CD1c-positive myeloid dendritic cell (primary cell): ENCODE data around the gene ZNF550.

Experiments used
- DNase-seq: peaks from one replicate; pipeline ENCODE4 v3.0.0-alpha.2; 2016; ENCODE audit errors: extremely low spot score

The ZNF550 gene

GRCh38 chr19:57559404-57560025 is at the start of gene ZNF550:
TSS of gene ZNF550 (minus strand) at chr19:57559863. CDS start at chr19:57559682, 181 bp downstream.
- DNase-seq, result peak; percentile 88

- DNase-seq, result no peak
Measured at GRCh38 chr19:57606931-57607330, 47.3 kb upstream of the ZNF550 start.

GRCh38 chr19:57599761-57600383 is 40.2 kb upstream of the ZNF550 start, which contains the start of gene ZNF530:
TSS of gene ZNF530 (plus strand) at chr19:57599885. CDS start at chr19:57604346, 4,461 bp downstream.
- DNase-seq, result peak; percentile 95

- DNase-seq, result no peak
Measured at GRCh38 chr19:57599377-57599760, 39.7 kb upstream of the ZNF550 start.

GRCh38 chr19:57587529-57587928 is 27.9 kb upstream of the ZNF550 start:
- DNase-seq, result no peak

GRCh38 chr19:57583521-57584416 is 24.1 kb upstream of the ZNF550 start, which contains the start of gene ZIK1:
TSS of gene ZIK1 (plus strand) at chr19:57584145. CDS start at chr19:57584357, 212 bp downstream.
- DNase-seq, result peak; percentile 94

GRCh38 chr19:57583104-57583520 is 23.4 kb upstream of the ZNF550 start:
- no peak for DNase-seq

- DNase-seq, result peak; percentile 99
Measured at GRCh38 chr19:57578487-57579205, 19.0 kb upstream of the ZNF550 start, which contains the start of gene ZNF416. TSS of gene ZNF416 (minus strand) at chr19:57578911. CDS start at chr19:57578704, 207 bp downstream.

- DNase-seq, result no peak
Measured at GRCh38 chr19:57576661-57577060, 17.0 kb upstream of the ZNF550 start.

- DNase-seq, result no peak
Measured at GRCh38 chr19:57572415-57572947, 12.8 kb upstream of the ZNF550 start.

GRCh38 chr19:57570707-57571106 is 11.0 kb upstream of the ZNF550 start:
- DNase-seq, result no peak

GRCh38 chr19:57566396-57567265 is 7.0 kb upstream of the ZNF550 start:
- no peak for DNase-seq

- DNase-seq, result no peak
Measured at GRCh38 chr19:57563547-57563946, 3.9 kb upstream of the ZNF550 start.

- DNase-seq, result no peak
Measured at GRCh38 chr19:57560049-57560491, 407 bp upstream of the ZNF550 start.

GRCh38 chr19:57559008-57559403 is 657 bp downstream of the ZNF550 start:
- DNase-seq, result no peak

GRCh38 chr19:57558525-57558924 is 1.1 kb downstream of the ZNF550 start:
- no peak for DNase-seq

GRCh38 chr19:57557659-57558058 is 2.0 kb downstream of the ZNF550 start:
- DNase-seq, result no peak

GRCh38 chr19:57552432-57552831 is 7.2 kb downstream of the ZNF550 start:
- no peak for DNase-seq

- DNase-seq, result no peak
Measured at GRCh38 chr19:57546513-57546912, 13.2 kb downstream of the ZNF550 start.

- no peak for DNase-seq
Measured at GRCh38 chr19:57537953-57538547, 21.6 kb downstream of the ZNF550 start.
